Measurements from ENCODE around the gene C2orf42. TPM values are rescaled to one million over a fixed set of nuclear protein-coding genes. Genes with fewer than 3 reads are reported as not detected.
A peak's percentile ranks its signal among the peaks of the same experiment; 100 is the strongest.

Gene C2orf42
- total and polyA plus RNA-seq, 2 experiments from 2014 or later: 10.0 to 11.9 TPM

DNA sequence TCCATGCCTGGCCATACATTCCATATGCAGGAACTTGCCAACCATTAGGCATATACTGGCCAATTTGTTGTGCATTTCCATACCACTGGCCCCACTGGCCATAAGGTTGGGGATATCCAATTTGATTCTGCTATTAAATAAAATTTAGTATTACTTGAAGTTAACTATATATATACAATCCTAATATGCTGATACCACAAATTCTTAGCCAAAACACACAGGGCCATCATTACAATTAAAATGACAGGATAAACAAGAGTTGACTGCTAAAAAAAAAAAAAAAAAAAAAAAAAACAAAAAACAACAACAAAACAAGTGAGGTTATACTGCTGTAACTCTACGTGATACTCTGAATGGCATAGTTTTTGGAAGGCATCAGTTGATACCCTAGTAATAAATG lies 23.5 kb upstream of the C2orf42 start:
- H3K27me3 ChIP-seq: no peaks in the 10 kb centered on the region
- H3K9me3 ChIP-seq (ENCODE audit: low read depth): no peaks in the 10 kb centered on the region
- no peaks in the 10 kb centered on the region for H3K4me1 ChIP-seq (ENCODE audit: low read depth)
- TF ChIP-seq, protein P1, sequence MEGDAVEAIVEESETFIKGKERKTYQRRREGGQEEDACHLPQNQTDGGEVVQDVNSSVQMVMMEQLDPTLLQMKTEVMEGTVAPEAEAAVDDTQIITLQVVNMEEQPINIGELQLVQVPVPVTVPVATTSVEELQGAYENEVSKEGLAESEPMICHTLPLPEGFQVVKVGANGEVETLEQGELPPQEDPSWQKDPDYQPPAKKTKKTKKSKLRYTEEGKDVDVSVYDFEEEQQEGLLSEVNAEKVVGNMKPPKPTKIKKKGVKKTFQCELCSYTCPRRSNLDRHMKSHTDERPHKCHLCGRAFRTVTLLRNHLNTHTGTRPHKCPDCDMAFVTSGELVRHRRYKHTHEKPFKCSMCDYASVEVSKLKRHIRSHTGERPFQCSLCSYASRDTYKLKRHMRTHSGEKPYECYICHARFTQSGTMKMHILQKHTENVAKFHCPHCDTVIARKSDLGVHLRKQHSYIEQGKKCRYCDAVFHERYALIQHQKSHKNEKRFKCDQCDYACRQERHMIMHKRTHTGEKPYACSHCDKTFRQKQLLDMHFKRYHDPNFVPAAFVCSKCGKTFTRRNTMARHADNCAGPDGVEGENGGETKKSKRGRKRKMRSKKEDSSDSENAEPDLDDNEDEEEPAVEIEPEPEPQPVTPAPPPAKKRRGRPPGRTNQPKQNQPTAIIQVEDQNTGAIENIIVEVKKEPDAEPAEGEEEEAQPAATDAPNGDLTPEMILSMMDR (IDR thresholded peaks at IDR 0.05; ENCODE audit: low read depth, low read length): no peak
- H3K36me3 ChIP-seq: peaks cover 85% of the 10 kb centered on the region
- H3K4me3 ChIP-seq: no peak overlapping the region
- no peak overlapping the region for H3K27ac ChIP-seq
- DNase-seq (ENCODE audit: low read depth in 1 of 2, low spot score in 1 of 2): no peak

DNA sequence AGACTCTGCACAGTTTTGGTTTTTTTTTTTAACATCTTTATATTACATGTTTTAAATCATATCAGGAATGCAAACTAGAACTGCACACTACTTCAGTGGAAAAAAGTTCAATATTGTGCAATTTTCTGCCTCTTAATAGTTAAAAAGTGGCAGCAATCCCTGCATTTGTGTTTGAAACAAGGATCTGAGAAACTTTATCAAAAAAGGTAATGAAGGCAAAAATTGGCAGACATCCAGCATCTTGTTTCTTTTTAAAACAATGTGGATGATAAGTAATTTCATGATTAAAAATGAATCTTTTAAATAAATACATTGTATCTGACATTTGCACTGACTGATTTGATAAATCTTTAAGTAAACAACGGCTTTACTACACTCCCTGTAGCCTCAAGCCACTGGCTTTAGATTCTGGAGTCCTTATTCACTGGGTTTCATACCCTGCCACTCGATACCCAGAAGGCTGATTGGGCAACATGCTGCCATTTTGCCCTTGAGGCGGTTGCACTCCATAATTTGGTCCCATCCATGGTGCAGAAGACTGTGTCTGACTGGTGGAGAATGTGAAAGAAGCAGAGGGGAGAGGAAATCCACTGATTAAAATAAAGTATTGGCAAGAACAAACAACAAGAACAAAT lies 21.6 kb upstream of the C2orf42 start:
- Histone ChIP-seq H3K9me3 (ENCODE audit: low read depth) (no peaks in the 10 kb centered on the region), H3K4me3 (no peak overlapping the region), H3K27me3 (no peaks in the 10 kb centered on the region), H3K27ac (no peak overlapping the region), H3K4me1 (ENCODE audit: low read depth) (no peaks in the 10 kb centered on the region), H3K36me3 (peaks cover 67% of the 10 kb centered on the region)
- DNase-seq (ENCODE audit: low read depth in 1 of 2, low spot score in 1 of 2): peak in 1 of 2 donors; percentile 40
- TF ChIP-seq, protein P1 (IDR thresholded peaks at IDR 0.05; ENCODE audit: low read depth, low read length): no peak

DNA sequence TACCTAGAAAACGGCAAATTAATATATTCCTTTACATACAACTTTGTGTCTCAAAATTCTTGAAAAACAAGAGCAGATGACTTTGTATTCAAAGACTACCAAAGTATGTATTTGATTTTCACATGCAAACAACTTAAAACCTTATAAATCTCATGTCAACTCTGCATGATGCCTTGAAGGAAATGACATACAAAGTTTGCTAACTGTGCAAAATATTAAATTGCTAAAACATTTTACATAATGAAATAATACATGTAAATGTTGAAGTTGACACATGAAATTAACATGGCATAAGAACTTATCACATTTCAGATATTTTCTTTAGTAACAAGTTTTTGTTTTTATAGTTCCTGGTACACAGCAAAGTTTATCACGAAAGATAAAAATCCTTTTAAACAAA lies 20.8 kb upstream of the C2orf42 start:
- Histone ChIP-seq H3K9me3 (ENCODE audit: low read depth) (no peaks in the 10 kb centered on the region), H3K4me3 (no peak overlapping the region), H3K36me3 (peaks cover 61% of the 10 kb centered on the region), H3K27ac (no peak overlapping the region), H3K27me3 (no peaks in the 10 kb centered on the region), H3K4me1 (ENCODE audit: low read depth) (no peaks in the 10 kb centered on the region)
- TF ChIP-seq, protein P1 (IDR thresholded peaks at IDR 0.05; ENCODE audit: low read depth, low read length): no peak
- no peak for DNase-seq (ENCODE audit: low read depth in 1 of 2, low spot score in 1 of 2)

- H3K27ac ChIP-seq: no peak overlapping the region
- no peaks in the 10 kb centered on the region for H3K36me3 ChIP-seq
- TF ChIP-seq, protein P1 (IDR thresholded peaks at IDR 0.05; ENCODE audit: low read depth, low read length): no peak
- H3K4me3 ChIP-seq: no peak overlapping the region
- H3K27me3 ChIP-seq: no peaks in the 10 kb centered on the region
- H3K4me1 ChIP-seq (ENCODE audit: low read depth): no peaks in the 10 kb centered on the region
- no peaks in the 10 kb centered on the region for H3K9me3 ChIP-seq (ENCODE audit: low read depth)
- no peak for DNase-seq (ENCODE audit: low read depth in 1 of 2, low spot score in 1 of 2)
Measured at GRCh38 chr2:70204452-70204851, 13.6 kb upstream of the C2orf42 start.

GRCh38 chr2:70203086-70203485 lies 12.3 kb upstream of the C2orf42 start:
- Histone ChIP-seq H3K27ac (no peak overlapping the region), H3K27me3 (no peaks in the 10 kb centered on the region), H3K9me3 (ENCODE audit: low read depth) (no peaks in the 10 kb centered on the region), H3K36me3 (no peaks in the 10 kb centered on the region), H3K4me3 (no peak overlapping the region), H3K4me1 (ENCODE audit: low read depth) (no peaks in the 10 kb centered on the region)
- TF ChIP-seq, protein P1 (IDR thresholded peaks at IDR 0.05; ENCODE audit: low read depth, low read length): no peak
- no peak for DNase-seq (ENCODE audit: low read depth in 1 of 2, low spot score in 1 of 2)

All from cardiac muscle cell (in vitro differentiated cells and primary cell).